NCI-H345 treated with DMSO at 0.1 percent for 48 hours (cell line): ENCODE data around the gene CPED1.

ENCODE experiments used
- DNase-seq: peaks from one replicate; lab custom pipeline; 2025; ENCODE audit not compliant: unreplicated experiment; lab: John Stamatoyannopoulos, UW

CPED1 gene

GRCh38 chr7:121126801-121127534 is 138.5 kb downstream of the CPED1 start:
- DNase-seq = no peak

- DNase-seq = no peak
Observed at GRCh38 chr7:121132940-121133339, 144.4 kb downstream of the CPED1 start.

DNA sequence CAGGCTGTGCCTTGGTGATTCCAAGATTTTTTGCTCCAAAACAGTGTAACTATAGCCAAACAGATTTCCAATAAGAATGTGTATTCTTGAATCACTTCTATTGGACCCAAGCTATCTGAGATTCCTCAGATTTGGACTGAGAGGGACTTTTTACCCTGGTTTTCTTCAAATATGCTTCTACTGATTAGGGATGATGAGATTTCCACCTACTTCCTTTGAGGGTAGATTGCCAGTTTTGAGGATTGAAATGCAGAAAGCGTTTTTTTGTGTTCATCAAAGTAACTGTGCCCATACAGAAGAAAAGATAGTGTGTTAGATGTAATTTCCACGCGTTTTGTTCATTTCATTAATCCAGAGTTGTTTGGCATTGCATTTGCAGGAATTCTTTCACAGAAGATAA is 144.9 kb downstream of the CPED1 start:
- no peak for DNase-seq

DNA sequence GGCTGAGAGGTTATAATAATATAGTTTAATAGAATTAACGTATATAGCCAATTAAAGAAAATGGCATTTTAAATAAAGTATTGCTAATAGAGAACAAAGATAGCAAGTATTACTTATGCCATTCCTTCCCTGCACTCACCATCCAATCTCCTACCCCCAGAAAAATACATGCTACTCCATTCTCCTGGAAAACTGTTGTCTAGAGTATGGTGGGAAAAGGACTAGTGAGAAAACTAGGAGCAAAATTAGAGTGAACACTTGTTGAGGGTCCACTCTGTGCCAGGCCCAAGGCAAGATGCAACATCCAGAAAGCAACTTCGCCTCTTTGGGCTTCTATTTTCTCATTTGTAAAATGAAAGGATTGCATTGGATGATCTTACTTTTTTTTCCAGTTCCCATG is 149.1 kb downstream of the CPED1 start:
- no peak for DNase-seq

DNA sequence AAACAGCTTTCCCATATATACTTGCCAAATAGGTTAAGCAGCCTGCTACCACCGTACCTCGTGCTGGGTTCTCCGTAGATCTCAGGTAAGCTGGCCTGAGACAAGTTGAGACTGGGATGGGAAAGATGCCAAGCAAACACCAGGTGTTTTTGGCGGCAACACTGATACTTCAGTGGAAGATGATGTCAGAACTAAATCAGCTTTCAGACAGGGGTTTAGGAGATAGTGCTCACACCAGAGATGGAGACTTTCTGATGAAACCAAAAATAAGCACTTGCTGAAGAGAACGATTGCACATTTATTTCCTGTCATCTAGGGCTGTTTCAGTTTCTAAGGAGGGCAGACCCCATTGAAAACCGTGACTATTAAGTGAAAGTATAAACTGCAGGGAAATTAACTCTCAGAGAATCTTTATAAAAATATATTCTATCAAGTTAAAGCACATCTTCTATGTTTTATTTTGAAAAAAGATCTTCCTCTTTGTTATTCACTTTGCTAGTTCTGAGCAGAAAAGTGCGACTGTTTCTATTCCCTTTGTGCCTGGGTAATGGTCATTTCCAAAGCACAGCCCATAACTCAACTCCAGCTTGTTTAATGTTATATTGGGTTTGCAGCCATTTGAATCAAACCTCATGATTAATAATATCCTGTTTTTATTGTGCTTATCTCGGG is 149.9 kb downstream of the CPED1 start:
- DNase-seq = peak; percentile 84

DNA sequence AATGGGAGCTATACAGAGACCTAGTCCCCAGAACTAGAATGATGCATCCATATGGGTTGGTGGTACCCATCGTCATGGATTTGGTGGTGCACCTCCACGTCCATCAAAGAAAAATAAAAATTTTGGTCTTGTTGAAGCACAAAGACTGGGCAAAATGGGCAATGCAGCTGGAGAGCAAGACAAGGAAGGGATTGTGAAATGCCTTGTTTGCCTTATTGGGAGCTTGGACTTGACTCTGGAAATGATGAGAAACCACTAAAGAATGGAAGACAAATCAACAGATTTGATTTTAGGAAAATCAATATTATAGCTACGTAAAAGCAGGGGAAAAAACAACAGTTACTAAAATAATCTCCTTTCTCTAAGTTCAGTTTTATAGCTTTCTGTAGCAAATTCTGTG is 150.9 kb downstream of the CPED1 start:
- DNase-seq = no peak

GRCh38 chr7:121140790-121141189 is 152.3 kb downstream of the CPED1 start:
- DNase-seq = no peak

GRCh38 chr7:121151774-121152221 is 163.3 kb downstream of the CPED1 start:
- no peak for DNase-seq

- DNase-seq = no peak
Observed at GRCh38 chr7:121153411-121153810, 164.9 kb downstream of the CPED1 start.

DNA sequence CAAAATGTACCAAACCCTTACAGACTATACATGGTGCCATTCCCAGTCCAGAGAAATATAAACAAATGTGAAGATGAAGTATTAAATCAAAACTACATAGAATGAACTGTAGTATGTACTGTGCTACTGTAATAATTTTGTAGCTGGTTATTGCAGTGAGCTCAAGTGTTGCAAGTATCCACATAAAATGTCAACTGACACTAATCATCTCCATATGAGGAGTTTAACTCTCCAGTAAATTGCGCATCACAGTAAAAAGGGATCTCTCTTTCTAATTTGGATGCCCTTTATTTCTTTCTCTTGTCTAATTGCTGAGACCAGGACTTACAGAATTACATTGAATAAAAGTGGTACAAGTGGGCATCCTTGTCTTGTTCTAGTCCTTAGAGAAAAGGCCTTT is 165.5 kb downstream of the CPED1 start:
- no peak for DNase-seq

GRCh38 chr7:121156825-121157224 is 168.3 kb downstream of the CPED1 start:
- DNase-seq = no peak

GRCh38 chr7:121157341-121157751 is 168.8 kb downstream of the CPED1 start:
- no peak for DNase-seq

- DNase-seq = no peak
Observed at GRCh38 chr7:121157885-121158590, 169.5 kb downstream of the CPED1 start.

GRCh38 chr7:121158665-121159064 is 170.2 kb downstream of the CPED1 start:
- DNase-seq = no peak

- DNase-seq = no peak
Observed at GRCh38 chr7:121159553-121159952, 171.0 kb downstream of the CPED1 start.

DNA sequence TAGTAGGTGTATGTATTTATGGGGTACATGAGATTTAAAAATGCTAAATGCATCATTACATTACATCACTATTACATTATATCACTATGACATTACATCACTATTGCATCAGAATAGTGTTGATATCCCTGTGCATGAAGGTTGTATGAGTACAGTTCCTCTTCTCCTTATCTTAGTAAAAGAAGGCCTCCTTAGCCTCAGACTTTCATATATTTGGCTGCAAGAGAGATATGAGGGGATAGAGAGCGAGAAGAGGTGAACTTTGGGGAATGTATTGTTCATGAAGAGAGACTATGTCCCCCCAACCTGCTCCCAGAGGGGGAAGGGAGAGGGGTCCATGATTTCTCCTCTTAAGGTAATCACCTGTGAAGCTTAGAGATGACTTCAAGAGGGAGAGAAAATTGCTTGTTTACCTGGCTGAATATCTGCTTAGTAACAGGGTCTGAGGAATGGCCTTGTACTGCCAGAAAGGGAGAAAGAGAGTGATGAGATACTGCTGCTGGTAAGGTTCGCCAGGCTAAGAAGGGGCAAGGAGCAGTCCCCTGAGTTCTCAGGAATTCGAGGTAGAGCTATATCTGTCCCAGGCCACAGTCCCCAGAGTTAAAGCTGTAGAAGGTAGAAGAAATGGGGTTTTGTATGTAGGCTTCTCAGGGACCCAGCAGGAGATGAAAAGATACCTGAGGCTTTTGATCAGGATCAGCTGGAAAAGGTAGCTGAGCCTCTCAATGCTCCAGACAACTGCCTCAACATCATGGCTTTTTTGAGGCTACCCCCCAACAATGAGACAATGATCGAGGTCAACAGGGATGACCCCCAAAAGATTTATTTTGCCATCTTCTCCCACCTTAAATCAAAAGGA is 171.9 kb downstream of the CPED1 start:
- DNase-seq = no peak

- DNase-seq = no peak
Observed at GRCh38 chr7:121163699-121164098, 175.2 kb downstream of the CPED1 start.

GRCh38 chr7:121164247-121164646 is 175.7 kb downstream of the CPED1 start:
- DNase-seq = no peak

DNA sequence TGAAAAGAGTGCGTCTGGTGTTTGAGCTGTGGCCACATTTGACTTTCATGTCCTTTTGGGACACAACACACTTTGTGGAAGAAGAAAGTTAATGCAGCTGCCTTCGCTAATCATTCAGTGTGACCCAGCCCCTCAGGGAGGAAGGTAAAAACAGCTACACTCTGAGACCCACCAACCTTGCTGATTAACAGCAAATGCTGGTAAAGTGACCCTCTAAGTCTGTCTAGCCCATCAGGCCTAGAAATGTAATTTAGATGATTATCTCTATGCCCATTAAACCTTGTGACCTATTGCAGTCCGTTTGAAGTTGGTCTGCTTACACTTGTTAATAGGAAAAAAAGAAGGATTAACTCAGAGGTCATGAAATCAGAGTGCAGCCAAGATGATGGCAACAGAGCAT is 178.4 kb downstream of the CPED1 start:
- DNase-seq = no peak

DNA sequence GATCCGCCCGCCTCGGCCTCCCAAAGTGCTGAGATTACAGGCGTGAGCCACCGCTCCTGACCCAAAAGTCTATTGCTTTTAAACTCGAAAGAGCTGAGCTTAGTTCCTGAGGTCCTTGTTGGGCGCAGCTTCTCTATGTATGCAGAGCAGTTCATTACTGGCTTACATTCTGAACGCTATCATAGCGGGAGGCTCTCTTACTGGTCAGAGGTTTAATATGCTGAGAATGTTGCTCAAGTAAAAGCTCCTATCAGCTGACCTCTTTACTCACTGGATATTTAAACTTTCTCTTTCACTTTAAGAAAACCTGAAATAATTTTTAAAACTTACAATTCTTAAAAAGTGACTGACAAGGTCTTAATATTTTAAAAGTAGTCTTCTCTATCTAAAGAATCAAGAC is 179.5 kb downstream of the CPED1 start:
- DNase-seq = no peak

GRCh38 chr7:121169469-121169868 is 181.0 kb downstream of the CPED1 start:
- DNase-seq = no peak
